Ovary (tissue), 9 donors: ENCODE results near the gene ACACB. TPM values are rescaled to one million over a fixed set of nuclear protein-coding genes. Genes with fewer than 3 reads are reported as not detected.

Experiments used
- DNase-seq, 5 donors: peaks; one replicate each; pipeline ENCODE4 v3.0.0-alpha.2; 2019 to 2020
- H3K27ac ChIP-seq, 2 donors: fragments of 200-600 bp; one replicate each; pipeline versions ENCODE4 v1.5.1 to v1.8.0; 2019 to 2022
- H3K27me3 ChIP-seq: fragments of 200-600 bp; one replicate; pipeline ENCODE4 v1.8.0; 2022
- H3K36me3 ChIP-seq: fragments of 200-600 bp; sonication (generic); one replicate; pipeline ENCODE4 v1.5.1; 2019
- H3K4me1 ChIP-seq: one replicate; pipeline ENCODE4 v1.8.1; 2013; ENCODE audit warnings: mild to moderate bottlenecking, moderate library complexity; ENCODE audit not compliant: insufficient read depth
- H3K4me3 ChIP-seq: fragments of 200-600 bp; sonication (generic); one replicate; pipeline ENCODE4 v1.5.1; 2017
- H3K9me3 ChIP-seq, 2 donors: fragments of 200-600 bp in 1 of 2; sonication (generic) in 1 of 2; one replicate each; pipeline versions ENCODE4 v1.5.1 to v1.8.1; 2013 to 2019; ENCODE audit warnings: mild to moderate bottlenecking in 1 of 2, moderate library complexity in 1 of 2
- CTCF ChIP-seq, 3 donors: fragments of 450-650 bp in 2 of 3; fragments of 200-600 bp in 1 of 3; IDR thresholded peaks; one replicate each; pipeline versions ENCODE4 v1.5.1 to v1.8.0; 2016 to 2022; ENCODE audit warnings: antibody characterized with exemption in 3 of 3, mild to moderate bottlenecking in 1 of 3
- EP300 ChIP-seq: sonication (generic); formaldehyde crosslinking; IDR thresholded peaks from one replicate; pipeline ENCODE4 v1.6.1; 2017; ENCODE audit warnings: antibody characterized with exemption
- POLR2A ChIP-seq: fragments of 450-650 bp; IDR thresholded peaks from one replicate; pipeline ENCODE4 v1.6.1; 2017; ENCODE audit warnings: antibody characterized with exemption, mild to moderate bottlenecking, moderate library complexity
- WGBS, 3 donors: extraction: QIAGEN DNeasy Blood & Tissue Kit in 1 of 3; methylation state at CpG; one replicate each; pipeline versions ENCODE4 v1.1.5 to v1.1.7; 2013 to 2017; 5-methylcytosine and 5-hydroxymethylcytosine counted together
- intact Hi-C, 4 donors: fragments of 100-400 bp; cut with DNase I; formaldehyde crosslinking; loops; one replicate each; pipeline versions ENCODE4 v1.11.0 to v1.15.1; 2022 to 2023
- polyA plus RNA-seq, 2 donors: library from polyadenylated mRNA; stranded (reverse); fragments of 200-250 nt in 1 of 2; fragments of 350-450 nt in 1 of 2; fragmentation: Illumina TruSeq in 1 of 2; extraction: RNeasy Lipid Tissue Mini Kit (QIAGEN cat#74804) in 1 of 2; gene quantifications; one replicate each; pipeline ENCODE4 v1.2.3, GENCODE V29; 2013 to 2014
- total RNA-seq, 7 donors: library from RNA; depleted of rRNA in 2 of 7; stranded (reverse); fragments of >200 nt in 2 of 7; fragmentation: NEBNext Ultra II Directional in 3 of 7; extraction: Animal tissue kit (Norgen Biotek cat#: 25700) in 3 of 7; gene quantifications; one replicate each; pipeline versions ENCODE4 v1.1.0 to v1.2.4, GENCODE V29; 2016 to 2023
- donor health status: DM: no; HTN: no; CAD: no; lungs with moderate emphysema.
- donor health status: DM: no; HTN: no; CAD: no.
- donor health status: Bipolar disorder and iron deficiency.
- donor health status: DM: yes; HTN: yes; CAD: no.
- donor health status: DM: no; HTN: no; CAD: no.
- donor health status: DM: yes; HTN: yes; CAD: no.

ACACB gene
- total and polyA plus RNA-seq, 9 donors: 20.5 to 56.5 (median 40.4) TPM

DNA sequence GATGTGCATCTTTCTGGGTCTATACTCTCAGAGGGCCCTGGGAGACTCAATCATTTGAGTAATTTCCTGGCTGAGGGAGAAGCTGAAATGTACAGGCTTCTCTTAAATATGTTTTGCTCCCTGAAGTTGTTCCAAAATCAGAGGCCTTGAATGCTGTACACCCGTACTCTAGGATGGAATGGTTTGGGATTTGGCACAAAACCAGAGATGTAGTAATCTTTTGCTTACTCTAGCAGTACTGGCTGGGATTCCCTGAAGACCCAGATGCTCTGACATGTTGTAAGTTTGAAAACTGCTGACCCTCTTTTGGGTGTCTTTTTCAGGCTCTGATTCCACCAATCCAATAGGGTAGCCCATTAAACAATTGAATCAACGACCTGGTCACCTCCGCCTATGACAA lies 10.4 kb downstream of the ACACB start:
- Histone ChIP-seq H3K9me3 (no peaks in the 10 kb centered on the region), H3K4me1 (peaks cover 2% of the 10 kb centered on the region), H3K27ac (no peak overlapping the region), H3K4me3 (no peak overlapping the region), H3K36me3 (no peaks in the 10 kb centered on the region), H3K27me3 (no peaks in the 10 kb centered on the region)
- intact Hi-C loops: no loop called here
- 47 to 57% (median 57%) methylated on average over 3 of the region's 3 CpGs for WGBS, 3 donors
- DNase-seq: no peak
- TF ChIP-seq POLR2A (no peak), EP300 (no peak), CTCF (IDR thresholded peaks at IDR 0.05) (no peak)

- 93 to 95% (median 94%) methylated on average over 13 of the region's 13 CpGs for WGBS, 3 donors
Measured at GRCh38 chr12:109127533-109128242, 11.3 kb downstream of the ACACB start.

DNA sequence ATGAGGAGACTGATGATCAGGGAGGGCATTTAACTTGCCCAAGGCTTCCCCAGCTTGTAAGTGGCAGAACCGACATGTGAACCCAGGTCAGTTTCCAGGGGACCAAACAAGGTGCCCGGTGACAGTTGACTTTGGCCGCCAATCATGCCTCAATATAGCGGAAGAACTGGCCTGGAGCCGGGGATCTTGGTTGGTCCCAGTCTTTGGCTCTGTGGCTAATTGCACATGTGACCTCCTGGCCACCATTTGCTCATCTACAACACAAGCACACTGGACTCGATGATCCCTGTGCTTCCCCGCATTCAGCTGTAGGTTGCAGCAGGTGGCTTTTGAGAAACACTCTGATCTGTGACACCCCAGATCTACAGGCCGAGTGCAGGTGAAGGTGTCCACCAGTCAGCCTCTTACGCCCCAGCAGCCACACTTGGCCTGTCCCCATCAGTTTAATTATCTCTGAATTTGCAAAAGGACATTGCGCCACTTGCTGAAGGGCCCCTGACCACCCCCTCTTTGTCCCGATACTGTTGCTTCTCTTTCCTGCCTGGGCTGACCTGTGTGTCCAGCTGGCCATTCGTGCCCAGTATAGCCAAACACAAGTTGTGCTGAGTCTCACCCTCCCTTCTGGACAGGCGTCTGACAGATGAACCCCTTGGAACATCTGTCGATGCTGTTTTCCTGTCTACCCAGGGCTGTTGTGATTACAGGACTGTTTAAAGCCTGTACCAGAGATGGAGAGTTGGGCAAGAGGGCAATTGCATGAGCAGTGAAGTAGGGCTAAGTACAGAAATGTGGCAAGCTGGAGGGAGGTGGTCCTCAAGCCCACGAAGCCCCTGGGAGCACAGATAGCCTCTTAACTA lies 14.1 kb downstream of the ACACB start:
- Histone ChIP-seq H3K4me1 (peaks cover 7% of the 10 kb centered on the region), H3K4me3 (no peak overlapping the region)

More at GRCh38 chr12:109127533-109128242, 11.3 kb downstream of the ACACB start:
- intact Hi-C loops: no loop called here
- Histone ChIP-seq H3K4me1 (peaks cover 2% of the 10 kb centered on the region), H3K27me3 (no peaks in the 10 kb centered on the region), H3K27ac (no peak overlapping the region), H3K9me3 (no peaks in the 10 kb centered on the region), H3K36me3 (no peaks in the 10 kb centered on the region), H3K4me3 (no peak overlapping the region)
- TF ChIP-seq CTCF (IDR thresholded peaks at IDR 0.05) (no peak), EP300 (no peak), POLR2A (no peak)
- no peak for DNase-seq

More for the DNA sequence above, 14.1 kb downstream of the ACACB start:
- H3K36me3 ChIP-seq: no peaks in the 10 kb centered on the region
- intact Hi-C loops: no loop called here
- WGBS, 3 donors: 84 to 88% (median 84%) methylated on average over 15 of the region's 15 CpGs
- no peaks in the 10 kb centered on the region for H3K27me3 ChIP-seq
- DNase-seq: no peak
- no peak overlapping the region for H3K27ac ChIP-seq
- no peaks in the 10 kb centered on the region for H3K9me3 ChIP-seq
- TF ChIP-seq EP300 (no peak), POLR2A (no peak), CTCF (IDR thresholded peaks at IDR 0.05) (no peak)
